GM12878 (cell line): ENCODE measurements around the gene CAMTA1. TPM values are rescaled to one million over a fixed set of nuclear protein-coding genes. Genes with fewer than 3 reads are reported as not detected.

Experiments
- ATAC-seq: fragments of 200-7000 bp; cut with Tn5 transposase; 3 replicates; pipeline ENCODE4 v1.9.1; 2020; ENCODE audit warnings: mild to moderate bottlenecking, moderate library complexity
- BruUV-seq: library from RNA; stranded (reverse); fragments of 400-500 nt; replicated peaks from 2 replicates; lab custom pipeline; 2021; lab: Mats Ljungman, UMichigan
- CTCF ChIA-PET: fragments of 300-600 bp; sonication (Branson Sonifier 250); formaldehyde crosslinking; extraction: SDS; loops from one replicate; lab custom pipeline; 2021; ENCODE audit warnings: inconsistent platforms; lab: Yijun Ruan, JAX
- POLR2A ChIA-PET: fragments of 350-600 bp; formaldehyde crosslinking; extraction: SDS; loops from one replicate; lab custom pipeline; 2021; ENCODE audit warnings: inconsistent platforms; lab: Charles Lee
- RAD21 ChIA-PET: fragments of 300-600 bp; sonication (Branson Sonifier 250); formaldehyde crosslinking; loops from one replicate; lab custom pipeline; 2023; ENCODE audit warnings: antibody characterized with exemption; ENCODE audit not compliant: unreplicated experiment; lab: Charles Lee
- SMC1A ChIA-PET: fragments of 300-600 bp; sonication (Branson Sonifier 250); formaldehyde crosslinking; loops from one replicate; lab custom pipeline; 2023; ENCODE audit not compliant: unreplicated experiment, uncharacterized antibody; lab: Charles Lee
- DNase-seq: peaks from one replicate; pipeline ENCODE4 v3.0.0-alpha.2; 2011; ENCODE audit warnings: low read depth, low spot score
- FAIRE-seq: peaks from 3 replicates; lab custom pipeline; 2011; peaks lifted over from hg19 to GRCh38; lab: Jason Lieb, UNC
- H2AFZ ChIP-seq: 2 replicates; pipeline ENCODE4 v1.6.0; 2011; ENCODE audit warnings: low read depth, low read length, control low read depth; ENCODE audit not compliant: control insufficient read depth
- H3K27ac ChIP-seq: 2 replicates; pipeline ENCODE4 v1.5.1; 2011; ENCODE audit warnings: control low read depth; ENCODE audit not compliant: control insufficient read depth, insufficient read depth
- H3K27me3 ChIP-seq, 2 experiments: replicated peaks in 1 of 2; 2 replicates each; pipeline versions ENCODE4 v1.6.0 to v1.6.1; 2011; ENCODE audit warnings: low read length in 1 of 2; ENCODE audit not compliant: control insufficient read depth in 2 of 2, insufficient read depth in 2 of 2
- H3K36me3 ChIP-seq, 2 experiments: 2 replicates each; pipeline ENCODE4 v1.5.1; 2011; ENCODE audit warnings: low read length in 1 of 2; ENCODE audit not compliant: control insufficient read depth in 2 of 2, insufficient read depth in 2 of 2
- H3K4me1 ChIP-seq: 2 replicates; pipeline ENCODE4 v1.6.1; 2011; ENCODE audit warnings: mild to moderate bottlenecking, low read length, moderate library complexity, mixed read lengths; ENCODE audit not compliant: control insufficient read depth, insufficient read depth
- H3K4me2 ChIP-seq: 2 replicates; pipeline ENCODE4 v1.6.0; 2011; ENCODE audit warnings: control low read depth; ENCODE audit not compliant: control insufficient read depth, insufficient read depth
- H3K4me3 ChIP-seq: fragments of 200-600 bp; sonication (generic); 2 replicates; pipeline ENCODE4 v1.5.1; 2016
- H3K79me2 ChIP-seq: 2 replicates; pipeline ENCODE4 v1.6.0; 2011; ENCODE audit warnings: low read length; ENCODE audit not compliant: control insufficient read depth, insufficient read depth
- H3K9ac ChIP-seq: 2 replicates; pipeline ENCODE4 v1.8.0; 2011; ENCODE audit warnings: low read length, control low read depth, mixed read lengths; ENCODE audit not compliant: control insufficient read depth, insufficient read depth
- H3K9me3 ChIP-seq: replicated peaks from 3 replicates; pipeline ENCODE4 v1.5.1; 2011; ENCODE audit warnings: mild to moderate bottlenecking, low read length; ENCODE audit not compliant: control insufficient read depth, insufficient read depth
- H4K20me1 ChIP-seq: 2 replicates; pipeline ENCODE4 v1.6.0; 2011; ENCODE audit not compliant: control insufficient read depth, insufficient read depth
- BCL3 ChIP-seq: IDR thresholded peaks from 2 replicates; pipeline ENCODE4 v1.6.1; 2011; ENCODE audit warnings: borderline replicate concordance, low read depth, mild to moderate bottlenecking, moderate library complexity, low read length; ENCODE audit not compliant: insufficient read depth, poor library complexity, severe bottlenecking
- CBX3 ChIP-seq: fragments of 200-600 bp; sonication (generic); IDR thresholded peaks from 2 replicates; pipeline ENCODE4 v1.6.1; 2016; ENCODE audit warnings: low read depth, borderline replicate concordance
- CREB1 ChIP-seq: IDR thresholded peaks from 2 replicates; pipeline ENCODE4 v1.6.1; 2012; ENCODE audit warnings: low read depth, mild to moderate bottlenecking, inconsistent platforms
- CTCF ChIP-seq, 3 experiments: IDR thresholded peaks in 2 of 3; conservative IDR thresholded peaks in 1 of 3; 2 replicates each; pipeline ENCODE4 v1.5.1; 2011; ENCODE audit warnings: low read depth in 3 of 3, low read length in 3 of 3, mild to moderate bottlenecking in 3 of 3, control low read depth in 2 of 3, moderate library complexity in 2 of 3, inconsistent platforms in 1 of 3, mixed read lengths in 1 of 3; ENCODE audit not compliant: control insufficient read depth in 2 of 3, insufficient read depth in 1 of 3; ENCODE audit errors: extremely low read depth in 1 of 3
- ETV6 ChIP-seq, 2 experiments: fragments of 450-650 bp in 1 of 2; IDR thresholded peaks in 1 of 2; conservative IDR thresholded peaks in 1 of 2; 2 replicates each; pipeline ENCODE4 v1.6.1; 2014; ENCODE audit warnings: antibody characterized with exemption in 1 of 2, borderline replicate concordance in 1 of 2, low read depth in 1 of 2, mild to moderate bottlenecking in 1 of 2, moderate library complexity in 1 of 2
- MYB ChIP-seq: fragments of 150-350 bp; IDR thresholded peaks from 2 replicates; pipeline ENCODE4 v1.6.1; 2014; ENCODE audit warnings: mild to moderate bottlenecking, low read depth, low read length, borderline replicate concordance
- NFIC ChIP-seq: IDR thresholded peaks from 2 replicates; pipeline ENCODE4 v1.6.1; 2012; ENCODE audit warnings: low read depth, mild to moderate bottlenecking, inconsistent platforms, low read length, moderate library complexity
- NKRF ChIP-seq: fragments of 450-650 bp; conservative IDR thresholded peaks from 2 replicates; pipeline ENCODE4 v1.6.1; 2017; ENCODE audit warnings: mild to moderate bottlenecking, moderate library complexity
- NR2C2 ChIP-seq: IDR thresholded peaks from 2 replicates; pipeline ENCODE4 v1.6.1; 2011; ENCODE audit warnings: borderline replicate concordance, low read depth; ENCODE audit not compliant: control insufficient read depth, insufficient read length
- RAD21 ChIP-seq: IDR thresholded peaks from 2 replicates; pipeline ENCODE4 v1.6.1; 2011; ENCODE audit warnings: mild to moderate bottlenecking, low read depth, low read length, moderate library complexity; ENCODE audit not compliant: insufficient read depth
- RFX5 ChIP-seq: IDR thresholded peaks from 2 replicates; pipeline ENCODE4 v1.6.1; 2011; ENCODE audit warnings: low read depth, low read length, improper control_type of control experiment
- SPI1 ChIP-seq: IDR thresholded peaks from 2 replicates; pipeline ENCODE4 v1.6.1; 2011; ENCODE audit warnings: low read depth, mild to moderate bottlenecking, low read length, moderate library complexity, borderline replicate concordance; ENCODE audit not compliant: insufficient read depth
- ZBTB4 ChIP-seq: fragments of 450-650 bp; formaldehyde crosslinking; IDR thresholded peaks from 2 replicates; pipeline ENCODE4 v1.4.0; 2022; ENCODE audit warnings: mild to moderate bottlenecking, moderate library complexity
- WGBS: methylation state at CpG from one replicate; pipeline ENCODE4 v1.1.6; 2016; ENCODE audit warnings: low lambda C conversion rate; ENCODE audit not compliant: insufficient replicate concordance, insufficient coverage; ENCODE audit errors: missing lambda C conversion rate; 5-methylcytosine and 5-hydroxymethylcytosine counted together
- in situ Hi-C: fragments of 300-500 bp; cut with MboI; formaldehyde crosslinking; loops from 9 replicates; pipeline ENCODE4 v1.14.3; 2018; ENCODE audit warnings: mixed read lengths
- intact Hi-C: fragments of 100-400 bp; cut with micrococcal nuclease; formaldehyde crosslinking; loops from one replicate; pipeline ENCODE4 v1.14.2; 2022; ENCODE audit not compliant: unreplicated experiment
- polyA plus RNA-seq, 11 experiments: library from polyadenylated mRNA; depleted of rRNA in 4 of 11; unstranded in 6 of 11; stranded (reverse) in 5 of 11; fragments of >200 nt; fragmentation: Nextera tagmentation in 4 of 11; fragmentation: Illumina TruSeq in 1 of 11; extraction: Ambion mirVana in 4 of 11; extraction: Trizol in 1 of 11; gene quantifications; 1 replicate in 1 of 11; 2 replicates in 10 of 11; pipeline versions ENCODE4 v1.2.1 to v1.2.3, GENCODE V29; 2011 to 2016; ENCODE audit warnings: inconsistent platforms in 2 of 11, missing spikeins in 2 of 11, low read depth in 1 of 11
- total RNA-seq, 4 experiments: library from RNA; depleted of rRNA in 3 of 4; stranded (reverse); fragments of >200 nt in 3 of 4; fragmentation: Illumina TruSeq in 1 of 4; extraction: Trizol in 1 of 4; gene quantifications; 2 replicates each; pipeline versions ENCODE4 v1.2.1 to v1.2.3, GENCODE V29; 2013 to 2021

The CAMTA1 gene
- total and polyA plus RNA-seq, 10 of the 15 experiments (the other 5 are each of a cell fraction or from before 2014, with no cell fraction given), result 37.7 to 148 (median 76.4) TPM

- TF ChIP-seq ZBTB4 (no peak), NKRF (no peak), MYB (no peak), RAD21 (no peak), NFIC (no peak)
Measured at GRCh38 chr1:7449750-7450149, 664.5 kb downstream of the CAMTA1 start (continued).

GRCh38 chr1:7450838-7451237 lies 665.6 kb downstream of the CAMTA1 start:
- POLR2A ChIA-PET, result no interaction called here
- Histone ChIP-seq H3K27me3 (peaks cover 0 to 1% of the 10 kb centered on the region in 2 experiments; a peak in 2 of 4 replicates), H4K20me1 (no peaks in the 10 kb centered on the region; the same call in 1 of the 2 replicates), H3K9ac (no peak overlapping the region), H3K4me3 (no peak overlapping the region), H3K4me1 (no peaks in the 10 kb centered on the region), H3K9me3 (no peaks in the 10 kb centered on the region), H3K79me2 (no peaks in the 10 kb centered on the region), H3K27ac (no peak overlapping the region), H3K4me2 (no peak overlapping the region), H3K36me3 (no peaks in the 10 kb centered on the region), H2AFZ (no peak overlapping the region)
- CTCF ChIA-PET, result no interaction called here
- BruUV-seq, result no TSS peak
- RAD21 ChIA-PET, result no interaction called here
- DNase-seq (no peak), ATAC-seq (no peak), FAIRE-seq (no peak)
- SMC1A ChIA-PET, result no interaction called here
- WGBS, result 35% methylated on average over 5 of the region's 5 CpGs
- intact Hi-C loops, result no loop called here
- in situ Hi-C loops, result no loop called here
- TF ChIP-seq RFX5, result no peak
- no peak for TF ChIP-seq NFIC
- TF ChIP-seq CTCF (IDR thresholded peaks at IDR 0.05 in 2 of 3, conservative IDR thresholded peaks at IDR 0.05 in 1 of 3; ENCODE audit: control insufficient read depth in 2 of 3, extremely low read depth in 1 of 3, insufficient read depth in 1 of 3, low read depth in 3 of 3, low read length in 3 of 3), result no peak
- TF ChIP-seq CREB1, result no peak
- TF ChIP-seq NR2C2, result no peak
- TF ChIP-seq ETV6 (conservative IDR thresholded peaks at IDR 0.05 in 1 of 2, IDR thresholded peaks at IDR 0.05 in 1 of 2; ENCODE audit: borderline replicate concordance in 1 of 2, low read depth in 1 of 2), result no peak
- TF ChIP-seq CBX3, result no peak
- no peak for TF ChIP-seq SPI1
- TF ChIP-seq BCL3, result no peak
